NT2/D1 (cell line): Measurements from ENCODE around the gene TATDN3.
"Not testable (repeated sequence)": the region's sequence is repeated elsewhere in the genome, so short reads cannot be mapped to it uniquely, and the experiment has no call there.

Experiments
- DNase-seq: peaks from one replicate; pipeline ENCODE4 v3.0.0-alpha.2; 2011; ENCODE audit warnings: low read depth, low spot score
- H3K27me3 ChIP-seq: 2 replicates; pipeline ENCODE4 v1.6.0; 2011; ENCODE audit warnings: mild to moderate bottlenecking; ENCODE audit not compliant: insufficient read length, insufficient read depth
- H3K36me3 ChIP-seq: 2 replicates; pipeline ENCODE4 v1.6.1; 2011; ENCODE audit warnings: mild to moderate bottlenecking, low read length, mixed read lengths; ENCODE audit not compliant: insufficient read depth, insufficient read length
- H3K4me1 ChIP-seq: 2 replicates; pipeline ENCODE4 v1.5.1; 2011; ENCODE audit not compliant: insufficient read depth, insufficient read length
- H3K4me3 ChIP-seq: 2 replicates; pipeline ENCODE4 v1.5.1; 2011; ENCODE audit warnings: low read depth; ENCODE audit not compliant: insufficient read length
- H3K9ac ChIP-seq: 2 replicates; pipeline ENCODE4 v1.6.0; 2011; ENCODE audit warnings: low read depth; ENCODE audit not compliant: insufficient read length
- H3K9me3 ChIP-seq: 2 replicates; pipeline ENCODE4 v1.5.1; 2011; ENCODE audit warnings: mild to moderate bottlenecking, low read length; ENCODE audit not compliant: insufficient read depth
- SUZ12 ChIP-seq: IDR thresholded peaks from 2 replicates; pipeline ENCODE4 v1.6.1; 2011; ENCODE audit not compliant: insufficient read length, insufficient read depth; ENCODE audit errors: extremely low read depth
- YY1 ChIP-seq: IDR thresholded peaks from 2 replicates; pipeline ENCODE4 v1.6.1; 2011; ENCODE audit not compliant: insufficient read length, insufficient read depth
- ZNF274 ChIP-seq: IDR thresholded peaks from 2 replicates; pipeline ENCODE4 v1.6.1; 2011; ENCODE audit warnings: mild to moderate bottlenecking, low read depth, low read length

The TATDN3 gene

DNA sequence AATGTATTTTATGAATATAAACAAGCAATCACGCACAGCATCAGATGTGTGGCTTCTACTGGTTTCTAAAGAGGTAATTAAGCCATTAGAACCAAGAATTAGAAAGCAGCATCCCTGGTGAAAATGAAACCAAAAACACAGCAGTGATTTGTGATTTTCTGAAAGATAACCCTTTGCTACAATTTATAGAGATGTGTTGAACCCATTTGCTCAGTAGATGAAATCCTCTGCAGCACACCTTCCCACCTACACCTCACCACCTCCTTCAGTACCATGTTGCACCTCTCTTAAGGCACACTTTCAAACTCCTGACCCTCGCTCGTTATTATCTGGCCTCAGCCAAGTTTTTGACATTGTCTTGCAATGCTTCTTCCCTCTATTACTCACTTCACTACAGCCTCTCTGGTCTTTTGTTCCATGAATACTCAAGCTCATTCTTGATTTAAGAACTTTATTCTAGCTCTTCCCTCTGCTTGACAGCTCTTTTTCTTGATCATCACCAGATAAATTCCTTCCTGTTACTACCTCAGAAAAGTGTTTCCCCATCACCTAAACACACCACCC, 38.7 kb upstream of the TATDN3 start:
- Histone ChIP-seq H3K4me1 (peaks cover 5% of the 10 kb centered on the region), H3K9ac (no peak overlapping the region), H3K9me3 (no peaks in the 10 kb centered on the region), H3K27me3 (no peaks in the 10 kb centered on the region), H3K4me3 (no peak overlapping the region), H3K36me3 (peaks cover 14% of the 10 kb centered on the region)
- no peak for DNase-seq
- TF ChIP-seq ZNF274 (no peak), SUZ12 (no peak), YY1 (no peak)

DNA sequence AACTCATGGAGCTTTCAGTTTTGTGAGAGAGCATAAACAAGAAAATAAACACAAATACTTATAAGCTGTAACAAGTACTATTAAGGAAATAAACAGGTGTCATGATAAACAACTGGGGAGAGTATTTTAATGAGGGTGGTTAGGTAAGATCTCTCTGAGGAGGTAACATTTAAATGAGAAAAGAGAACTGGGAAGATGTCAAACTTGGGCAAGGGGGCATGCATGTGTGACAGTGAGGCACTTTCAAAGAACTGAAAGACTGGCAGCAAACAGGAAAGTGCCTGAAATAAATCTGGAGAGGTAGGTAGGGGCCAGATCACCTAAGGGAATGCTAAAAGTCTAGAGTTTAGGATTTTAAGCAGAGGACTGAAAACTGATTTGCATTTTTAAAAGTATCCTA, 37.9 kb upstream of the TATDN3 start:
- H3K4me1 ChIP-seq, result peaks cover 5% of the 10 kb centered on the region
- no peaks in the 10 kb centered on the region for H3K27me3 ChIP-seq
- H3K4me3 ChIP-seq, result no peak overlapping the region
- H3K9me3 ChIP-seq, result no peaks in the 10 kb centered on the region
- H3K9ac ChIP-seq, result no peak overlapping the region
- DNase-seq, result no peak
- peaks cover 12% of the 10 kb centered on the region for H3K36me3 ChIP-seq
- TF ChIP-seq ZNF274, result no peak
- no peak for TF ChIP-seq SUZ12
- no peak for TF ChIP-seq YY1

DNA sequence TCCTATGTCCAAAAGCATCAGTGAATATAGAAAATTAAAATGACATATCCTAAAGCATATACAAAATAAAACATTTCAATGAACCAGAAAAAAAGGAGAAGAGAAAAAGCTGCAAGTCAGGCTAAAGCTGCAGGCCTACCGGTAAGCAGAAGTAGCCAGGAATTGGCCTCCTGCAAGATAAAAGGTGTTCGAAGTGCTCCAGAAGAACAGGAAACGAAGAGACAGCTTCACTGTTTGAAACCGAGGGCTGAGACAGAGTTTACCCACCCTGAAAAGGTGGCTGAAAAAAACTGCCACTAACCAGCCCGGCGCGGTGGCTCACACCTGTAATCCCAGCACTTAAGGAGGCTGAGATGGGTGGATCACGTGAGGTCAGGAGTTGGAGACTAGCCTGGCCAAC, 37.5 kb upstream of the TATDN3 start:
- Histone ChIP-seq H3K9ac (no peak overlapping the region), H3K27me3 (no peaks in the 10 kb centered on the region), H3K36me3 (peaks cover 10% of the 10 kb centered on the region), H3K9me3 (no peaks in the 10 kb centered on the region), H3K4me3 (no peak overlapping the region), H3K4me1 (peaks cover 5% of the 10 kb centered on the region)
- DNase-seq, result no peak
- no peak for TF ChIP-seq YY1
- TF ChIP-seq ZNF274, result no peak
- TF ChIP-seq SUZ12, result no peak

DNA sequence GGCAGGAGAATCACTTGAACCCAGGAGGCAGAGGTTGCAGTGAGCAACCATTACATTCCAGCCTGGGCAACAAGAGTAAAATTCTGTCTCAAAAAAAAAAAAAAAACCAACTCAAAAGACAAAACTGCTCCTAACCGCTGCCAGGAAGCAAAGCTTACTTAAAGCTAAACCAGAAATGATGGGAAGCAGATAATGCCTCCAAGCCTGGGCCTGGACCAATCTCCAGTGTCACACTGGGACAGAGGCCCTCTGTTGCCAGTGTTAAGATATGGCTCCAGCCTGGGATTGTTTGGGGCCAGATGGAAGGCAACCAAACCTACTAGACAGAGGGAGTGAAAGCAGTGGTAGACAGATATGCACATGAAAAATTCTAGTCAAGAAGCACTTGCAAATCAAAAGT, 37.0 kb upstream of the TATDN3 start:
- no peak for DNase-seq
- Histone ChIP-seq H3K27me3 (no peaks in the 10 kb centered on the region), H3K4me1 (peaks cover 5% of the 10 kb centered on the region), H3K9me3 (no peaks in the 10 kb centered on the region), H3K36me3 (peaks cover 10% of the 10 kb centered on the region), H3K9ac (no peak overlapping the region), H3K4me3 (no peak overlapping the region)
- TF ChIP-seq YY1 (no peak), ZNF274 (no peak), SUZ12 (no peak)

DNA sequence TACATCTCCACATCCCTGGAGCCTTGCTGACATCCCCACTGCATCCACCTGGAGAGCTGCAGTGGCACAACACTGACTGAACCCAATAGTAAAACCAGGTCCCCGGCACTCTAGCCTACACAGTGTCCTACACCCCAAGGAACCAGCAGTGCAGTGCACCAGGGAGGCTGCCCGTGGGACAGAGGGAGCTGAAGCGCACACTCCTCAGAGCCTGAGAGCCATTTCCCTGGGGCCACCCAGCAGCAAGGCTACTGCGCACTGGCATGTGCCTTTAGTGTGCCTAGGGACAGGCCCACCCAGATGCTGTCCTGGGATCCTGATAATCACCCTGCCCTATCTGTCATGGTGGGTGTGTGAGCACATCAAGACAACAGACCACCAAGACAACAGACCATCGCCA, 32.0 kb upstream of the TATDN3 start:
- no peak overlapping the region for H3K9ac ChIP-seq
- H3K27me3 ChIP-seq, result no peaks in the 10 kb centered on the region
- TF ChIP-seq ZNF274, result no peak
- TF ChIP-seq YY1, result no peak
- no peak for TF ChIP-seq SUZ12
- DNase-seq, result no peak
- no peaks in the 10 kb centered on the region for H3K9me3 ChIP-seq
- peaks cover 26% of the 10 kb centered on the region for H3K36me3 ChIP-seq
- H3K4me3 ChIP-seq, result no peak overlapping the region
- H3K4me1 ChIP-seq, result peaks cover 6% of the 10 kb centered on the region

DNA sequence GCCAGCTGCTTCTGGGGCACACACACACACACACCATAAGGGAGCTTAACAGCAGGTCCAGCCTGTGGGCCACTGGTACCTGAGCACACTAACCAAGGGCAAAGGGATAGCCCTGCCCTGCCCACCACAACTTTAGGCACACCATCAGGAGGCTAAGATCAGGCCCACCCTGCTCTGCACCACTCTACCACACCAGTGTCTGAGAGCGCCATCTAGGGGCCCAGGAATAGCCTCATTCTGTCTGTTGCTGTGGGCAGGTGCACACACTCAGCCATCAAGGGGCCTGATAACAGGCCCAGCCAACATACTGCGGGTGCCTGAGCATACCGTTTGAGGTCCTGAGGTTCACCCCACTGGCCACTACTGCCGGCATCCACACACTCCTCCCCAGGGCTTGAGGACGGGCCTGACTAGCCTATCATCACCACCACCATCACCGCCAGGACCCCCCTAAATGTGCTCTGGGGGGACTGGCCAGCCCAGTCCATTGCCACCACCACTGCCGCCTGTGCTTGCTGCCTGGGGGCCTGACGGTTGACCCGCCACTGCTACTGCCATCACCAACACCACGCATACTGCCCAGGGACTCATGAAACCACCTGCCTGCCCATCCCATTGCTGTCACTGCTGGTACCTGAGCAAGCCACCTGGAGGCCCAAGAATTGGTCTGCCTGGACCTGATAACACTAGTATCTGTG, 31.4 kb upstream of the TATDN3 start:
- TF ChIP-seq YY1 (no peak), ZNF274 (no peak), SUZ12 (no peak)
- Histone ChIP-seq H3K4me1 (peaks cover 4% of the 10 kb centered on the region), H3K4me3 (no peak overlapping the region), H3K9me3 (no peaks in the 10 kb centered on the region), H3K36me3 (peaks cover 26% of the 10 kb centered on the region), H3K27me3 (no peaks in the 10 kb centered on the region), H3K9ac (no peak overlapping the region)
- DNase-seq, result peak; percentile 25

DNA sequence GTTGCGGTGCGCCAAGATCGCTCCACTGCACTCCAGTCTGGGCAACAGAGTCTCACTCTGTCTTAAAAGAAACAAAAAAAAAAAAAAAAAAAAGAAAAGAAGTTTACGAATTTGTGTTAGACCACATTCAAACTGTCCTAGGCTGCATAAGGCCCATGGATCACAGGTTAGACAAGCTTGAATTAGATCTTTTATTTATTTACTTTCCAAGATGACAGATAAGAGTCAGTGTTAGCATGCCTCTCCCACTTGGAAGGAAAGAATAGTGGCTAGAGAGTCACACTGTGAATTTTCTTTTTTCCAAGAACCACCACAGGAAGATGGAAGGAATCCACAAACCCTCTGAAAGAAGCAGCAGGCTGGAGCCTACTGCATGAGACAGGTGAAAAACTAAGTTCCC, 29.5 kb upstream of the TATDN3 start:
- Histone ChIP-seq H3K9ac (no peak overlapping the region), H3K4me3 (no peak overlapping the region), H3K27me3 (no peaks in the 10 kb centered on the region), H3K36me3 (peaks cover 24% of the 10 kb centered on the region), H3K4me1 (peaks cover 4% of the 10 kb centered on the region), H3K9me3 (no peaks in the 10 kb centered on the region)
- TF ChIP-seq YY1 (no peak), ZNF274 (no peak), SUZ12 (no peak)
- DNase-seq, result no peak

DNA sequence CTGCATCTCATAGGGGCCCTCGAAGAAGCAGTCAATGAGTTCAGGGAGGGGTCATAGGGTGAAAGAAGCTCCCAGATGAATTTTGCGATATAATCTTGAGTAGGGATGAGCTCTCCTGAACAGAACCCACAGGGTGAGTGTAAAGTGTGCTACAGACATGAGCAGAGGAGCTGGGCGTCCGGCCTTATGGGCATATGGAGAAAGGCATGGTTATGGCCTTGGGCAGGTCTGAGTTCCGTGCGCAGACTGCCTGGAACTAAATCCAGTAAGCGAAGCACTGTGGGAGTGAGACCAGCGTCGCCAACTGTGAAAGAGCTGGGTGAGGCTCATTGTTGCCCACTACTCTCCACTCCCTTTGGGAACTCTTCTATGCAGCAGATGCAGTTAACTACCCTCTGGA, 28.9 kb upstream of the TATDN3 start:
- Histone ChIP-seq H3K4me3 (no peak overlapping the region), H3K9ac (no peak overlapping the region), H3K4me1 (peaks cover 4% of the 10 kb centered on the region), H3K36me3 (peaks cover 19% of the 10 kb centered on the region), H3K9me3 (no peaks in the 10 kb centered on the region), H3K27me3 (no peaks in the 10 kb centered on the region)
- TF ChIP-seq SUZ12 (no peak), ZNF274 (no peak), YY1 (no peak)
- DNase-seq, result no peak

DNA sequence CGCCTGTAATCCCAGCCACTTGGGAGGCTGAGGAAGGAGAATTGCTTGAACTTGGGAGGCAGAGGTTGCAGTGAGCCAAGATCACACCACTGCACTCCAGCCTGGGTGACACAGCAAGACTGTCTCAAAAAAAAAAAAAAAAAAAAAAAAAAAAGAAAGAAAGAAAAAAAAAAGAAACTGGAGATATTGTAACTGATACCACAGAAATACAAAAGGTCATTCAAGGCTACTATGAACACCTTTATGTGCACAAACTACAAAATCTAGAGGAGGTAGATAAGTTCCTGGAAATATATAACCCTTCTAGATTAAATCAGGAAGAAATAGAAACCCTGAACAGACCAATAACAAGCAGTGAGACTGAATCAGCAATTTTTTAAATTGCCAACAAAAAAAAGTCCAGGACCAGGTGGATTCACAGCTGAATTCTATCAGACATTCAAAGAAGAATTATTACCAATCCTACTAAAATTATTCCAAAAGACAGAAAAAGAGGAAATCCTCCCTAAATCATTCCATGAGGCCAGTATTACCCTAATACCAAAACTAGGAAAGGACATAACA, 26.9 kb upstream of the TATDN3 start:
- not testable (repeated sequence) for H3K4me1 ChIP-seq, H3K4me3 ChIP-seq, DNase-seq, H3K27me3 ChIP-seq, H3K9ac ChIP-seq
- Histone ChIP-seq H3K36me3 (peaks cover 17% of the 10 kb centered on the region), H3K9me3 (peaks cover 17% of the 10 kb centered on the region)

DNA sequence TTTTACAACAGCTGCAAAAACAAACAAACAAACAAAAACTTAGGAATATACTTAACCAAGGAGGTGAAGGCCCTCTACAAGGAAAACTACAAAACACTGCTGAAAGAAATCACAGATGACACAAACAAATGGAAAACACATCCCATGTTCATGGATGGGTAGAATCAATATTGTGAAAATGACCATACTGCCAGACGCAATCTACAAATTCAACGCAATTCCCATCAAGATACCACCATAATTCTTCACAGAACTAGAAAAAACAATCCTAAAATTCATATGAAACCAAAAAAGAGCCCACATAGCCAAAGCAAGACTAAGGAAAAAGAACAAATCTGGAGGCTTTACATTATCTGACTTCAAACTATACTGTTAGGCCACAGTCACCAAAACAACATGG, 24.9 kb upstream of the TATDN3 start:
- not testable (repeated sequence) for DNase-seq, H3K9ac ChIP-seq, H3K4me1 ChIP-seq, H3K4me3 ChIP-seq, H3K27me3 ChIP-seq, H3K36me3 ChIP-seq
- peaks cover 32% of the 10 kb centered on the region for H3K9me3 ChIP-seq
